Uterus (tissue), 2 donors: ENCODE measurements around the gene ANAPC16.

Source experiments
- POLR2A ChIP-seq, 2 donors: fragments of 450-650 bp; IDR thresholded peaks; one replicate each; pipeline ENCODE4 v1.6.1; 2016; ENCODE audit warnings: antibody characterized with exemption in 2 of 2, mild to moderate bottlenecking in 1 of 2, moderate library complexity in 1 of 2
- TF ChIP-seq, protein P1 (sequence below), 4 experiments: fragments of 200-600 bp in 2 of 4; fragments of 450-650 bp in 2 of 4; sonication (generic) in 2 of 4; IDR thresholded peaks; one replicate each; pipeline ENCODE4 v1.5.1; 2016 to 2019; ENCODE audit warnings: antibody characterized with exemption in 4 of 4, mild to moderate bottlenecking in 2 of 4, moderate library complexity in 1 of 4

DNA sequence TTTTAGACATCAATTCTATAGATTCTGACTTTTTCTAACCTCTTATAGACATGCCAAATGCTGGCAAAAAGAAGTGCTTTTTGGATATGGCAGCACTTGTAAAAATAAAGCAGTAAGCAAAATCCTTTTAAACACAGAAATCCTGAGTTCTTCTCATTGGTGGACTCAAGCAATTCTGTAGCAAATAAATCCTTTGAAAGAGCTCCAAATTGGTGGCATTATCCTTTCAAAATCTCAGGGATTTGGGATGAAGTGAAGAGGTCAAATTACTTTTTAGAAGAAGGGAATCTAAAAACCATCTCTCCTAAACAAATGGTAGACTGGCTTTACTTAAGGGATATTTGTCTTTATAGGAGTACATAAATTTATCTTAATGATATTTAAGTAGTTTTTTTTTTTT lies 17.8 kb downstream of the ANAPC16 start:
- TF ChIP-seq, protein P1, sequence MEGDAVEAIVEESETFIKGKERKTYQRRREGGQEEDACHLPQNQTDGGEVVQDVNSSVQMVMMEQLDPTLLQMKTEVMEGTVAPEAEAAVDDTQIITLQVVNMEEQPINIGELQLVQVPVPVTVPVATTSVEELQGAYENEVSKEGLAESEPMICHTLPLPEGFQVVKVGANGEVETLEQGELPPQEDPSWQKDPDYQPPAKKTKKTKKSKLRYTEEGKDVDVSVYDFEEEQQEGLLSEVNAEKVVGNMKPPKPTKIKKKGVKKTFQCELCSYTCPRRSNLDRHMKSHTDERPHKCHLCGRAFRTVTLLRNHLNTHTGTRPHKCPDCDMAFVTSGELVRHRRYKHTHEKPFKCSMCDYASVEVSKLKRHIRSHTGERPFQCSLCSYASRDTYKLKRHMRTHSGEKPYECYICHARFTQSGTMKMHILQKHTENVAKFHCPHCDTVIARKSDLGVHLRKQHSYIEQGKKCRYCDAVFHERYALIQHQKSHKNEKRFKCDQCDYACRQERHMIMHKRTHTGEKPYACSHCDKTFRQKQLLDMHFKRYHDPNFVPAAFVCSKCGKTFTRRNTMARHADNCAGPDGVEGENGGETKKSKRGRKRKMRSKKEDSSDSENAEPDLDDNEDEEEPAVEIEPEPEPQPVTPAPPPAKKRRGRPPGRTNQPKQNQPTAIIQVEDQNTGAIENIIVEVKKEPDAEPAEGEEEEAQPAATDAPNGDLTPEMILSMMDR (IDR thresholded peaks at IDR 0.05), result no peak
- TF ChIP-seq POLR2A (IDR thresholded peaks at IDR 0.05), result no peak
